NCI-H1092 treated with DMSO at 0.1 percent for 48 hours (cell line): ENCODE results near the gene TGFBRAP1.
"Not testable (repeated sequence)": the region's sequence is repeated elsewhere in the genome, so short reads cannot be mapped to it uniquely, and the experiment has no call there.

ENCODE experiments used
- DNase-seq: peaks from one replicate; lab custom pipeline; 2025; lab: John Stamatoyannopoulos, UW

Gene TGFBRAP1

GRCh38 chr2:105344704-105345345 is 15.3 kb upstream of the TGFBRAP1 start:
- DNase-seq: no peak

GRCh38 chr2:105339414-105339813 is 9.9 kb upstream of the TGFBRAP1 start:
- DNase-seq: no peak

- no peak for DNase-seq
These were observed 8.5 kb upstream of the TGFBRAP1 start for GRCh38 chr2:105338020-105338385.

GRCh38 chr2:105337122-105338019 is 7.8 kb upstream of the TGFBRAP1 start, which contains the start of gene C2orf49:
TSS of gene C2orf49 (plus strand) at chr2:105337540. CDS start at chr2:105337588, 48 bp downstream.
- peak; percentile 91 for DNase-seq

- DNase-seq: no peak
These were observed 7.2 kb upstream of the TGFBRAP1 start for GRCh38 chr2:105336786-105337121.

- DNase-seq: no peak
These were observed 5.9 kb upstream of the TGFBRAP1 start for GRCh38 chr2:105335469-105335868.

- DNase-seq: no peak
These were observed 4.7 kb upstream of the TGFBRAP1 start for GRCh38 chr2:105334211-105334610.

GRCh38 chr2:105330681-105331375 is 1.3 kb upstream of the TGFBRAP1 start:
- no peak for DNase-seq

GRCh38 chr2:105329197-105329554 is 359 bp downstream of the TGFBRAP1 start:
- no peak for DNase-seq

GRCh38 chr2:105328281-105329196 is 996 bp downstream of the TGFBRAP1 start:
- peak; percentile 16 for DNase-seq

GRCh38 chr2:105327690-105328089 is 1.8 kb downstream of the TGFBRAP1 start:
- DNase-seq: no peak

- DNase-seq: not testable (repeated sequence)
These were observed 2.3 kb downstream of the TGFBRAP1 start for GRCh38 chr2:105327271-105327670.

- DNase-seq: no peak
These were observed 4.1 kb downstream of the TGFBRAP1 start for GRCh38 chr2:105325389-105325963.

GRCh38 chr2:105324732-105325131 is 4.8 kb downstream of the TGFBRAP1 start:
- no peak for DNase-seq

GRCh38 chr2:105324101-105324500 is 5.4 kb downstream of the TGFBRAP1 start:
- no peak for DNase-seq

GRCh38 chr2:105323111-105323510 is 6.4 kb downstream of the TGFBRAP1 start:
- no peak for DNase-seq

GRCh38 chr2:105321875-105322646 is 7.5 kb downstream of the TGFBRAP1 start:
- DNase-seq: no peak

GRCh38 chr2:105320651-105321215 is 8.8 kb downstream of the TGFBRAP1 start:
- DNase-seq: no peak

- DNase-seq: no peak
These were observed 11.6 kb downstream of the TGFBRAP1 start for GRCh38 chr2:105317937-105318336.

GRCh38 chr2:105315314-105315713 is 14.2 kb downstream of the TGFBRAP1 start:
- no peak for DNase-seq
